Esophagus squamous epithelium (tissue), 5 donors: ENCODE results near the gene COX17. TPM values are rescaled to one million over a fixed set of nuclear protein-coding genes. Genes with fewer than 3 reads are reported as not detected.

Source experiments
- DNase-seq: peaks from one replicate; lab custom pipeline; 2025; lab: John Stamatoyannopoulos, UW
- H3K27ac ChIP-seq, 4 donors: fragments of 200-600 bp; sonication (generic); one replicate each; pipeline ENCODE4 v1.5.1; 2016 to 2019; ENCODE audit warnings: mild to moderate bottlenecking in 1 of 4
- H3K27me3 ChIP-seq, 4 donors: fragments of 200-600 bp; sonication (generic); 1 replicate in 3 of 4; 2 replicates in 1 of 4; pipeline versions ENCODE4 v1.5.1 to v1.6.0; 2017 to 2021; ENCODE audit warnings: antibody characterized with exemption in 1 of 4
- H3K36me3 ChIP-seq, 3 donors: fragments of 200-600 bp; sonication (generic); one replicate each; pipeline ENCODE4 v1.5.1; 2016 to 2019
- H3K4me1 ChIP-seq, 3 donors: fragments of 200-600 bp; sonication (generic); one replicate each; pipeline ENCODE4 v1.5.1; 2017 to 2019
- H3K4me3 ChIP-seq, 4 donors: fragments of 200-600 bp; sonication (generic); 1 replicate in 3 of 4; 2 replicates in 1 of 4; pipeline ENCODE4 v1.5.1; 2016 to 2019; ENCODE audit warnings: mild to moderate bottlenecking in 2 of 4, moderate library complexity in 1 of 4
- H3K9me3 ChIP-seq, 3 donors: fragments of 200-600 bp; sonication (generic); one replicate each; pipeline ENCODE4 v1.5.1; 2016 to 2019
- POLR2A ChIP-seq, 4 donors: fragments of 450-650 bp; IDR thresholded peaks; one replicate each; pipeline ENCODE4 v1.6.1; 2017; ENCODE audit warnings: antibody characterized with exemption in 4 of 4, mild to moderate bottlenecking in 4 of 4, moderate library complexity in 3 of 4
- WGBS, 2 donors: methylation state at CpG; one replicate each; pipeline ENCODE4 v1.1.5; 2018; 5-methylcytosine and 5-hydroxymethylcytosine counted together
- intact Hi-C: fragments of 100-400 bp; cut with DNase I; formaldehyde crosslinking; loops from one replicate; pipeline ENCODE4 v1.15.0; 2022
- total RNA-seq, 4 donors: library from RNA; depleted of rRNA; stranded (reverse); fragments of >200 nt; gene quantifications; one replicate each; pipeline ENCODE4 v1.1.0, GENCODE V29; 2016
- TF ChIP-seq, protein P1 (sequence below), 6 experiments: fragments of 450-650 bp in 4 of 6; fragments of 200-600 bp in 2 of 6; sonication (generic) in 2 of 6; IDR thresholded peaks; one replicate each; pipeline ENCODE4 v1.5.1; 2016 to 2019; ENCODE audit warnings: antibody characterized with exemption in 6 of 6, mild to moderate bottlenecking in 4 of 6, moderate library complexity in 4 of 6
- donor health status: DM: yes; HTN: yes; CAD: no.

The COX17 gene
- total RNA-seq, 4 donors from 2014 or later, result 10.8 to 33.9 (median 24.6) TPM

GRCh38 chr3:119645813-119646212 is 31.4 kb downstream of the COX17 start:
- Histone ChIP-seq H3K27me3 (no peaks in the 10 kb centered on the region), H3K36me3 (no peaks in the 10 kb centered on the region), H3K4me3 (no peak overlapping the region), H3K27ac (peak overlapping the region in 2 of 4 donors; percentile 53 to 69), H3K9me3 (no peaks in the 10 kb centered on the region), H3K4me1 (peaks cover 0 to 22% (median 8%) of the 10 kb centered on the region in 3 donors)
- TF ChIP-seq, protein P1, sequence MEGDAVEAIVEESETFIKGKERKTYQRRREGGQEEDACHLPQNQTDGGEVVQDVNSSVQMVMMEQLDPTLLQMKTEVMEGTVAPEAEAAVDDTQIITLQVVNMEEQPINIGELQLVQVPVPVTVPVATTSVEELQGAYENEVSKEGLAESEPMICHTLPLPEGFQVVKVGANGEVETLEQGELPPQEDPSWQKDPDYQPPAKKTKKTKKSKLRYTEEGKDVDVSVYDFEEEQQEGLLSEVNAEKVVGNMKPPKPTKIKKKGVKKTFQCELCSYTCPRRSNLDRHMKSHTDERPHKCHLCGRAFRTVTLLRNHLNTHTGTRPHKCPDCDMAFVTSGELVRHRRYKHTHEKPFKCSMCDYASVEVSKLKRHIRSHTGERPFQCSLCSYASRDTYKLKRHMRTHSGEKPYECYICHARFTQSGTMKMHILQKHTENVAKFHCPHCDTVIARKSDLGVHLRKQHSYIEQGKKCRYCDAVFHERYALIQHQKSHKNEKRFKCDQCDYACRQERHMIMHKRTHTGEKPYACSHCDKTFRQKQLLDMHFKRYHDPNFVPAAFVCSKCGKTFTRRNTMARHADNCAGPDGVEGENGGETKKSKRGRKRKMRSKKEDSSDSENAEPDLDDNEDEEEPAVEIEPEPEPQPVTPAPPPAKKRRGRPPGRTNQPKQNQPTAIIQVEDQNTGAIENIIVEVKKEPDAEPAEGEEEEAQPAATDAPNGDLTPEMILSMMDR (IDR thresholded peaks at IDR 0.05), result no peak
- no peak for TF ChIP-seq POLR2A (IDR thresholded peaks at IDR 0.05)
- DNase-seq, result no peak
- intact Hi-C loops, result no loop called here
- 100% methylated on average over 1 of the region's 1 CpG for WGBS, 2 donors

DNA sequence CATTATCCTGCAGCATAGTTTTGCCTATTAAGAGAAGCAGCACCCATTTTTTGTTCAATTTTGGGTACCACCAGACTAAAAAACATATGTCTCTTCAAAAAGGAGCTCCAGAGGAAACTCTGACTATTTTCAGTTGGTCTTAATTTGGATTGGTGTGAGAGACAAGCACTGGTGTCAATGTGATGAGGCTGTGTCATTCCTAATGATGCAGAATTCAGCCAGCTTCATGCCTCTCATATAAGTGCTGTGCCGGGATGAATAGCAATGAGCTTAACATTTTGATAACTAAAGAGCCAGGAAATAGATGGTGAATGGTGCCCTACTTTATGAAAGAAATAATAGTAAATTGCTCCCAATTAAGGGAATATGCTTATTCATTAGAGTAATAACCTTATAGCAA is 32.7 kb downstream of the COX17 start:
- no peak for DNase-seq
- Histone ChIP-seq H3K4me3 (no peak overlapping the region), H3K36me3 (no peaks in the 10 kb centered on the region), H3K4me1 (peaks cover 0 to 23% (median 8%) of the 10 kb centered on the region in 3 donors), H3K9me3 (no peaks in the 10 kb centered on the region), H3K27me3 (no peaks in the 10 kb centered on the region), H3K27ac (no peak overlapping the region)
- TF ChIP-seq, protein P1 (IDR thresholded peaks at IDR 0.05), result no peak
- no peak for TF ChIP-seq POLR2A (IDR thresholded peaks at IDR 0.05)
- WGBS, 2 donors, result 79 to 92% methylated on average over 1 of the region's 1 CpG
- intact Hi-C loops, result no loop called here

- no peak for TF ChIP-seq POLR2A (IDR thresholded peaks at IDR 0.05)
- TF ChIP-seq, protein P1 (IDR thresholded peaks at IDR 0.05), result no peak
- WGBS, 2 donors, result 95 to 100% methylated on average over 2 of the region's 2 CpGs
- no peak for DNase-seq
Observed at GRCh38 chr3:119643528-119643927, 33.7 kb downstream of the COX17 start.

DNA sequence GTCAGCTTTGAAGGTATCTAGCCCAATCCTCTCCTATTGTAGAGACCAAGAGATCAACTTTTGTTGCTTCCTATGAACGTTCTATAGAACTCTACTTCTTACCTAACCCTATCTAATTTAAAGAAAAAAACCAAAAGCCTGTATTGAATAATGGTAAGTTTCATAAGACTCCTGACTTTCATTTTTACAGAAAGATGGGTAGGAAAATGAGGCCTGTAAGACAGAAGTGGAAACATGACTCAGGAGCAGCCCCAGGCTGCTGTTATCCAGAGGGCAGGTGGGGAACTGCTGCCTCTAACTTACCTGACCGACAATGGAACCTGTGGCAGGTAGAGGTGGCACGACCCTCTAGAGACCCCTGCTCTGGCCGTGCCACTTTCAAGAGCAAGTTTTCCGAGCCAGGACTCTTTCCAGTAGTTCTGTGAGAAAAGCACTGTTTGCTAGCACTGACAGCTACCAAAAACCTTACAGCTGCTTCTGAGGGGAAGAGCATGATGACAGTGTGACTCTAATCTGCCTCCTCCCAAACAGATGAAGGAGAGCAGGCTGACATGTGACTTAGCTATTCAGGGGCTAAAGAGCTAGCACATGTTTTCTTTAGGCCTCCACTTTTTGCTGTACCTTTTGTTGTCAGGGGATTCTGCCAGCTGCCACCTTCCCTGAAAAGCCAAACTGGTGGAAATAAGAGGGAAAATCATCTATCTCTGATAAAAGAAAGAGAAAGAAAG is 34.3 kb downstream of the COX17 start:
- intact Hi-C loops, result no loop called here
- no peak overlapping the region for H3K4me3 ChIP-seq
- H3K4me1 ChIP-seq, result peaks cover 4 to 31% (median 24%) of the 10 kb centered on the region in 3 donors
- H3K27me3 ChIP-seq, result no peaks in the 10 kb centered on the region
- TF ChIP-seq, protein P1 (IDR thresholded peaks at IDR 0.05), result no peak
- TF ChIP-seq POLR2A (IDR thresholded peaks at IDR 0.05), result no peak
- no peaks in the 10 kb centered on the region for H3K36me3 ChIP-seq
- 51 to 55% methylated on average over 5 of the region's 5 CpGs for WGBS, 2 donors
- DNase-seq, result no peak
- peak overlapping the region in 3 of 4 donors; percentile 9 to 39 (median 17) for H3K27ac ChIP-seq
- H3K9me3 ChIP-seq, result no peaks in the 10 kb centered on the region

More at GRCh38 chr3:119643528-119643927, 33.7 kb downstream of the COX17 start:
- H3K9me3 ChIP-seq, result no peaks in the 10 kb centered on the region
- no peaks in the 10 kb centered on the region for H3K27me3 ChIP-seq
- peak overlapping the region in 1 of 4 donors; percentile 17 for H3K27ac ChIP-seq
- H3K4me1 ChIP-seq, result peaks cover 2 to 31% (median 18%) of the 10 kb centered on the region in 3 donors
- H3K4me3 ChIP-seq, result no peak overlapping the region
- no peaks in the 10 kb centered on the region for H3K36me3 ChIP-seq
- intact Hi-C loops, result no loop called here

GRCh38 chr3:119641416-119641815 is 35.8 kb downstream of the COX17 start:
- peaks cover 7 to 38% (median 38%) of the 10 kb centered on the region in 3 donors for H3K4me1 ChIP-seq
- H3K36me3 ChIP-seq, result no peaks in the 10 kb centered on the region
- no peaks in the 10 kb centered on the region for H3K9me3 ChIP-seq
- 97 to 98% methylated on average over 2 of the region's 2 CpGs for WGBS, 2 donors
- DNase-seq, result no peak
- no peaks in the 10 kb centered on the region for H3K27me3 ChIP-seq
- intact Hi-C loops, result no loop called here
- TF ChIP-seq, protein P1 (IDR thresholded peaks at IDR 0.05), result no peak
- TF ChIP-seq POLR2A (IDR thresholded peaks at IDR 0.05), result no peak
- no peak overlapping the region for H3K4me3 ChIP-seq
- no peak overlapping the region for H3K27ac ChIP-seq
